HG02759 (cell line): ENCODE results near the gene UNC79.

Source experiments
- ATAC-seq: cut with Tn5 transposase; IDR thresholded peaks from one replicate; pipeline ENCODE4 v1.9.1; 2021; ENCODE audit warnings: mild to moderate bottlenecking, moderate library complexity; ENCODE audit not compliant: unreplicated experiment

UNC79 gene

GRCh38 chr14:93654599-93654998 is 223.9 kb downstream of the UNC79 start:
- ATAC-seq, result no peak

- ATAC-seq, result no peak
These were observed 224.5 kb downstream of the UNC79 start for GRCh38 chr14:93655078-93655750.

GRCh38 chr14:93657875-93658274 is 227.1 kb downstream of the UNC79 start:
- ATAC-seq, result no peak

GRCh38 chr14:93663317-93663716 is 232.6 kb downstream of the UNC79 start:
- no peak for ATAC-seq

GRCh38 chr14:93665169-93665568 is 234.4 kb downstream of the UNC79 start:
- no peak for ATAC-seq

- no peak for ATAC-seq
These were observed 238.9 kb downstream of the UNC79 start for GRCh38 chr14:93669632-93670031.

GRCh38 chr14:93674343-93674742 is 243.6 kb downstream of the UNC79 start:
- no peak for ATAC-seq

- ATAC-seq, result no peak
These were observed 244.9 kb downstream of the UNC79 start for GRCh38 chr14:93675651-93676050.

- no peak for ATAC-seq
These were observed 245.7 kb downstream of the UNC79 start for GRCh38 chr14:93676416-93676958.

GRCh38 chr14:93682459-93682858 is 251.7 kb downstream of the UNC79 start:
- no peak for ATAC-seq

GRCh38 chr14:93683226-93683625 is 252.5 kb downstream of the UNC79 start:
- no peak for ATAC-seq

GRCh38 chr14:93685121-93685895 is 254.6 kb downstream of the UNC79 start:
- ATAC-seq, result no peak

GRCh38 chr14:93686268-93686667 is 255.5 kb downstream of the UNC79 start:
- ATAC-seq, result no peak

- ATAC-seq, result no peak
These were observed 257.5 kb downstream of the UNC79 start for GRCh38 chr14:93688239-93688666.

GRCh38 chr14:93688820-93689219 is 258.1 kb downstream of the UNC79 start:
- ATAC-seq, result no peak

GRCh38 chr14:93690146-93690545 is 259.4 kb downstream of the UNC79 start:
- no peak for ATAC-seq

- no peak for ATAC-seq
These were observed 260.5 kb downstream of the UNC79 start for GRCh38 chr14:93691042-93691780.

- no peak for ATAC-seq
These were observed 263.2 kb downstream of the UNC79 start for GRCh38 chr14:93693914-93694313.

GRCh38 chr14:93700928-93701327 is 270.2 kb downstream of the UNC79 start:
- ATAC-seq, result no peak

GRCh38 chr14:93701562-93701961 is 270.8 kb downstream of the UNC79 start:
- ATAC-seq, result no peak

- no peak for ATAC-seq
These were observed 272.2 kb downstream of the UNC79 start for GRCh38 chr14:93702946-93703345.
